ENCODE measurements around the gene FGF18.
"Not testable (repeated sequence)": the region's sequence is repeated elsewhere in the genome, so short reads cannot be mapped to it uniquely, and the experiment has no call there.

FGF18 gene

GRCh38 chr5:171494452-171495121 lies 75.1 kb downstream of the FGF18 start:
- no peak for DNase-seq (ENCODE audit: extremely low read depth in 1 of 2, low read depth in 1 of 2)

DNA sequence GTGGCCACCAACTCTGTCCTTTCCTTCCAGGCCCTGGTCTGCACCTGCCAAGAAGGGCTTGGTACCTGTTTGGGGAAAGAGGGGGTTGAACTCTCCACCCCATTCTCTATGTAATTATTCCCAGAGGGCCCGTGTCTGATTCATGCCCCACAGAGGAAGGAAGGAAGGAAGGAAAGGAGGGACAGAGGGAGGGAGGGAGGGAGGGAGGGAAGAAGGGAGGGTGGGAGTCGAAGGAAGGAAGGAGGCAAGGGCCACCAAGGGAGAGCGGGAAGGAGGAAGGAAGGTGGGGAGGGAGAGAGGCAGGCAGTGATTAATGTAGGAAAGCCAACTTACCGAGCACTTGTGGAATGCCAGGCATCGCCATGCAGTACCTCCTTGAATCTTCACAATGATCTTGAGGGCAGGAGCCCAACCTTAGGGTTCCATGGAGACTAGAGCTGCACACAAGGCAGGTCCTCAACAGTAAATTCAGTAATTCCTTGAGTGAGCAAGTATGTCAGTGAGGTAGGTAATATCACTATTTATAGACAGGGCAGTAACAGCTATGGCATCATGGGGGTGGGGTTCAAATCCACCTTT lies 75.8 kb downstream of the FGF18 start:
- no peak for DNase-seq (ENCODE audit: extremely low read depth in 1 of 2, low read depth in 1 of 2)

GRCh38 chr5:171496456-171496855 lies 77.0 kb downstream of the FGF18 start:
- DNase-seq (ENCODE audit: extremely low read depth in 1 of 2, low read depth in 1 of 2): no peak

DNA sequence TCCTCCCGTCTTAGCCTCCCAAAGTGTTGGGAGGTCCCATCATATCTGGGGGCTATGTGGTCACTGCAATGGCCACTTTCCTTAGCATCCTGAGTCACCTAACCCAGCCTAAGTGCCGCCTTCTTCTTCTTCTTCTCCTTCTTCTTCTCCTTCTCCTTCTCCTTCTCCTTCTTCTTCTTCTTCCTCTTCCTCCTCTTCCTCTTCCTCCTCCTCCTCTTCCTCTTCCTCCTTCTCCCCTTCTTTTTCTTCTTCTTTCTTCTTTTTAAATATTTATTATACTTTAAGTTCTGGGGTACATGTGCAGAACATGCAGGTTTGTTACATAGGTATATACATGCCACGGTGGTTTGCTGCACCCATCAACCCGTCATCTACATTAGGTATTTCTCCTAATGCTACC lies 78.0 kb downstream of the FGF18 start:
- DNase-seq (ENCODE audit: extremely low read depth in 1 of 2, low read depth in 1 of 2): not testable (repeated sequence)

GRCh38 chr5:171498166-171498565 lies 78.7 kb downstream of the FGF18 start:
- no peak for DNase-seq (ENCODE audit: extremely low read depth in 1 of 2, low read depth in 1 of 2)

- DNase-seq (ENCODE audit: extremely low read depth in 1 of 2, low read depth in 1 of 2): no peak
Observed at GRCh38 chr5:171499611-171500010, 80.2 kb downstream of the FGF18 start.

- no peak for DNase-seq (ENCODE audit: extremely low read depth in 1 of 2, low read depth in 1 of 2)
Observed at GRCh38 chr5:171505473-171506043, 86.1 kb downstream of the FGF18 start.

DNA sequence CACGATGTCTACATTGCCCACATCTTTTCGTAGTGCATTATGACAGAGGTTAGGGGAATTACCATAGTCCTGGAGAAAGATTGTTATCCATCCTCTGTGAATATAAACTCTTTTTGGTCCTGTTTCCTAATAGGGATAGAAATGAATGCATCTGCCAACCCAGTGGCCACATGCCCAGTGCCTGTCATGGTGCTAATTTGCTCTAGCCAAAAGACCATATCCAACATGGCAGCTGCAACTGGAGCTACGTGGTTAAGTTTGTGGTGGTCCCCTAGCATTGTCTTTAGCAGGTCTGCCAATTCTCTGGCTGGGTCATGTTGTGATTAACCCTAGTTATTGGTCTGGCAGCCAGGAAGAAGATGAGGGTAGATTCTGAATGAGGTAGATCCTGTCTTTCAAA lies 87.5 kb downstream of the FGF18 start:
- no peak for DNase-seq (ENCODE audit: extremely low read depth in 1 of 2, low read depth in 1 of 2)

Data from activated CD8-positive, alpha-beta memory T cell treated with anti-CD3 and anti-CD28 coated beads for 1 hour (primary cell).